ENCODE measurements around the gene ODC1. TPM values are rescaled to one million over a fixed set of nuclear protein-coding genes. Genes with fewer than 3 reads are reported as not detected.

The ODC1 gene
- total and polyA plus RNA-seq, 8 donors: 55.0 to 243 (median 214) TPM

GRCh38 chr2:10453905-10454298 lies 5.8 kb upstream of the ODC1 start:
- H3K9me3 ChIP-seq: no peaks in the 10 kb centered on the region
- intact Hi-C loops (cut with DNase I): no loop called here
- H3K27ac ChIP-seq: no peak overlapping the region
- TF ChIP-seq CTCF (IDR thresholded peaks at IDR 0.05): no peak
- H3K4me1 ChIP-seq: peaks cover 5 to 17% of the 10 kb centered on the region in 2 donors
- DNase-seq (no peak), ATAC-seq (no peak)
- no peaks in the 10 kb centered on the region for H3K36me3 ChIP-seq
- no peaks in the 10 kb centered on the region for H3K27me3 ChIP-seq
- no peak overlapping the region for H3K4me3 ChIP-seq

GRCh38 chr2:10452956-10453904 lies 5.1 kb upstream of the ODC1 start:
- Histone ChIP-seq H3K9me3 (no peaks in the 10 kb centered on the region), H3K27me3 (no peaks in the 10 kb centered on the region), H3K36me3 (no peaks in the 10 kb centered on the region), H3K4me3 (no peak overlapping the region), H3K27ac (no peak overlapping the region), H3K4me1 (peaks cover 5 to 20% of the 10 kb centered on the region in 2 donors)
- no peak for TF ChIP-seq CTCF (IDR thresholded peaks at IDR 0.05)
- DNase-seq (no peak), ATAC-seq (no peak)
- intact Hi-C loops (cut with DNase I): no loop called here

- TF ChIP-seq CTCF (IDR thresholded peaks at IDR 0.05): no peak
- ATAC-seq (peak; percentile 25), DNase-seq (peak in 2 of 4 donors; percentile 74 to 77)
- Histone ChIP-seq H3K4me1 (peaks cover 5 to 25% of the 10 kb centered on the region in 2 donors), H3K4me3 (no peak overlapping the region), H3K27ac (peak overlapping the region in 1 of 2 donors; percentile 10), H3K9me3 (no peaks in the 10 kb centered on the region), H3K27me3 (no peaks in the 10 kb centered on the region), H3K36me3 (no peaks in the 10 kb centered on the region)
- intact Hi-C loops (cut with DNase I): no loop called here
Measured at GRCh38 chr2:10452312-10452711, 4.2 kb upstream of the ODC1 start.

GRCh38 chr2:10451819-10452218 lies 3.7 kb upstream of the ODC1 start:
- no peaks in the 10 kb centered on the region for H3K9me3 ChIP-seq
- H3K27me3 ChIP-seq: no peaks in the 10 kb centered on the region
- no peak overlapping the region for H3K4me3 ChIP-seq
- intact Hi-C loops (cut with DNase I): no loop called here
- no peak for TF ChIP-seq CTCF (IDR thresholded peaks at IDR 0.05)
- no peak for ATAC-seq
- no peak for DNase-seq
- peaks cover 5 to 30% of the 10 kb centered on the region in 2 donors for H3K4me1 ChIP-seq
- H3K27ac ChIP-seq: peak overlapping the region in 1 of 2 donors; percentile 10
- no peaks in the 10 kb centered on the region for H3K36me3 ChIP-seq

GRCh38 chr2:10449838-10450691 lies 1.9 kb upstream of the ODC1 start:
- H3K4me1 ChIP-seq: peaks cover 5 to 44% of the 10 kb centered on the region in 2 donors
- peak overlapping the region in 1 of 2 donors; percentile 78 for H3K4me3 ChIP-seq
- DNase-seq (no peak), ATAC-seq (no peak)
- intact Hi-C loops (cut with DNase I): no loop called here
- H3K36me3 ChIP-seq: no peaks in the 10 kb centered on the region
- peak overlapping the region in 1 of 2 donors; percentile 58 for H3K27ac ChIP-seq
- H3K9me3 ChIP-seq: no peaks in the 10 kb centered on the region
- H3K27me3 ChIP-seq: no peaks in the 10 kb centered on the region
- no peak for TF ChIP-seq CTCF (IDR thresholded peaks at IDR 0.05)
